GM21528 (cell line): ENCODE results near the gene CDIP1.

ENCODE experiments used
- ATAC-seq: cut with Tn5 transposase; IDR thresholded peaks from one replicate; pipeline ENCODE4 v1.9.1; 2021; ENCODE audit warnings: mild to moderate bottlenecking, moderate library complexity; ENCODE audit not compliant: unreplicated experiment, low FRiP score

Gene CDIP1

GRCh38 chr16:4544473-4544872 is 5.9 kb upstream of the CDIP1 start:
- no peak for ATAC-seq

DNA sequence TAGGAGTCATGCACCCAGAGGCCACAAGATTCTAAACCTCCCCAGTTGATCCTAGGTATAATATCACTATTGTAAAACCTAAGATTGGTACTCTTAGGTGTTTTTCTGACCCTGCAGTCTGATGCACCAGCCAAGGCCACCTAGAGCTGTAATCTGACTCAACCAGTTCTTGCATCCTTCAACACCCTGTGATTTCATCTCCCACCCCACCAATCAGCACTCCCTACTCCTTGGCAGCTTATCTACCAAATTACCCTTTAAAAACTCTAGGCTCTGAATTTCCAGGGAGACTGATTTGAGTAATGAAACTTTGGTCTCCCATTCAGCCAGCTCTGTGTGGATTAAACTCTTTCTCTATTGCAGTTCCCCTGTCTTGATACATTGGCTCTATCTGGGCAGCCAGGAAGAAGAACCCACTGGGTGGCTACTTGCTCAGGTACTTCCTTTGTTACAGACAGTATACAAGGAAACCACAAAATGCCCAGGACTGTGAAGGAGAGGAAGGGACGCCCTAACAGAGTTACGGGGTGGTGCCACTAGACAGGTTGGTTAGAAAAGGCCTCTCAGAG is 1.2 kb upstream of the CDIP1 start:
- no peak for ATAC-seq

DNA sequence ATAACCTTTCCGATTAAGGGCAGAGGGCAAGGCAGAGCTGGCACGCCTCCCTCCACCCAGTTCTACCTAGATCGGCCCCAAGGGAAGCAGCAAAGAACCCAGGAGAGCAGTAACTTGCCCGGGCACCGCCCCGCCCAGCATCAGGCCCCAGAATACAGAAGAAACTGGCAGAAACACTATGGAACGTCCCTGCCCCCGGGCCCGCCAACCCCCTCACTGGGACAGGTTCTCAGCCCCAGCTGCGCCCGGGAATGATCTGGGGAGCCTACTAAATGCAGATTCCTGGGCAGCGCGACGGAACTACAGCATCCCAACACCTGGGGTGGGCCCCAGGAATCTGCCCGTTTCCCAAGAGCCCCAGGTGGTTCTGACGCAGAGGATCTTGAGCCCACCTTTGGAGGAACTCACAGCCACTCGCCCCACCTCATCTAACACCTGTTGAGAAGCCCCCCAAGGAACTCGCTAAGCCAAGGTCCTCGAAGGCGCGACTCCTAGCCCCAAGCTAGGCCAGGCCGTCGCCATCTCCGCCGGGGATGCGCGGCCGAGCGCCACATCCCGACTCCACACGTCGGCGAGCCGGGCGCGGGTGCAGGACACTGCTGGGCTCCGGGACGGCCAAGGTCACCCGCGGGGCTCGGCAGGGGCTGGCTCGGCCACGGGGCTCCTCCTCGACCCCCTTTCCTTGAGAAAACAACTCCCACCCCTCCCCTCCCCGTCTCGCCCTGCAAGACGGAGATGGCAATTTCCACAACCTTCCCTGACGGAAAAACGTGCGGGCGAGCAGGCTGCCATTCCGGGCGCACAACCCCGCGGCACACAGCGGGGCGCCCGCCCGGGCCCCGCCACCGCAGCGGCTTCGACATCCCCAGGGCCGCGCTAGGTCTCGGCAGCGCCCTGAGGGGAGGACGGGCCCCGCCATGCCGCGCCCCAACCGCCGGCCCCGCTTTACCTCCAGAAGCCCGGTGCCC is 913 bp downstream of the CDIP1 start:
- peak; percentile 36 for ATAC-seq

DNA sequence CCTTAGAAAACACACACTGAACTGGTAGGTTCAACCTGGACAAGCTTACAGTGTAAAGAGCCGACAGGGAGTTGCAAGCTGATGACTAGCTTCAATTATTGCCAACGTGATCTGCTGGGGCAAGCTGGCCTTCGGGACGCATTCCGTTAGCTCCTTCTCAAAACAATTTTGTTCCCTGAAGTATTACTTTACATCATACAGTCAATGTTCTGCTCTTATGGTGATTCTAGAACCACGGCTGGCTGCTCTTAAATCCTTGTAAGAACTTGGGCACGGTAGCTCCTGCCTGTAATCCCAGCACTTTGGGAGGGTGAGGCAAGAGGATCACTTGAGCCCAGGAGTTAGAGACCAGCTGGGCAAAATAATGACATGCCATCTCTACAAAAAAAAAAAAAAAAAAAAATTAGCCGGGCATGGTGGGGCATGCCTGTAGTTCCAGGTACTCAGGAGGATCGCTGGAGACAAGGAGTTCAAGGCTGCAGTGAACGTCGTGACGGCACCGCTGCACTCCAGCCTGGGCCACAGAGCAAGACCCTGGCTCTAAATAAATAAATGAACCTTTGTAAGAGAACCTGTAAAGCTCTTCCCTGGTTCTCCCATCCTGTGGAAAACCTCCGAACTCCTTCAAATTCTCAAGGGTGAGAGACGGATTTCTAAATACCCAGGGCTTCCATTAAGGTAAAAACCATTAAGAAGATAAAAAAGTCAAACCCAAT is 2.0 kb downstream of the CDIP1 start:
- ATAC-seq, result no peak

DNA sequence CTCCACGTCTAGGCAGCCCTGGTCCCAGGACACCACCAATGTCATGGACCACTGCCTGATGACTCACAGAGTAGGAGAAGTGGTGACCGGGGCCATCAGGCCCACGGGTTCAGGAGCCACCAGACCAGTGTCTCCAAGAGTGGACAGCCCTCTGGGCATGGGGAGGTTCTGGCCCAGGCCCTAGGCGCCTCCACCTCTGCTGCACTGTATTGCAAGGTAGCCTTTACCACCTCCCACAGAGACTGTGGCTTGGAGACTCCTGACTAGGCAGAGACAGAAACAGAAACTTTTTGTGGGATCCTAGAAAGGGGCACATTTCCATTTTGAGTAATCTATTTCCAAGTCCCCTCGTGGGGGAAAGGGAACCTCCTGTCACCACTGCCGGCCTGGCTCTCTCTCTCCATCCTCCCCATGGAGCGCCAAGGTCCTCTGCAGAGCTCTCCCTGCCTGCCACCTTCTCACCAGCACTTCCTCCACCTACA is 2.9 kb downstream of the CDIP1 start:
- ATAC-seq, result no peak

DNA sequence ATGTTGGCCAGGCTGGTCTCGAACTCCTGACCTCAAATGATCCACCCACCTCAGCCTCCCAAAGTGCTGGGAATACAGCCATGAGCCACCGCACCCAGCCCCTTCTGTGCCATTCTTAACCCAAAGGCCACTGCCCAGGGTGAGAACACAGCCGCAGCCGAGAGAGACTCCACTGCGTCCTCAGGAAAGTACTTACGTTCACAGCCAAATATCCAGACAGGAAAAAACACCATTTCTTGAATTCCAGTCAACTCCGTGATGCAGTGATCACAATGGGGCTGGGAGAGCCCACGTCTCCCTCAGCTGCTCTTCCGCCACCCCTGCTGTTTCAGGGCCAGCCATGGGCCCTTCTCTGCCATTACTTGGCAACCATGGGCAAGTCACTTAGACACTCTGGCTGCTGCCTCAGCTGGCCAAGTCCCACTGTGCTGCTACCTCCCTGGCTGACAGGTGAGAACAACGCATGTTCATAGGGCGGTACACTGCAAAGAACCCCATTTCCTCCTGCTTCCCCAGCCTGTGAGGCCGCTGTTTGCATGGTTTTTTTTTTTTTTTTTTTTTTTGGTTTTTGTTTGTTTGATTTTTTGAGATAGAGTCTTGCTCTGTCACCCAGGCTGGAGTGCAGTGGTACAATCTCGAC is 4.3 kb downstream of the CDIP1 start:
- ATAC-seq, result no peak

DNA sequence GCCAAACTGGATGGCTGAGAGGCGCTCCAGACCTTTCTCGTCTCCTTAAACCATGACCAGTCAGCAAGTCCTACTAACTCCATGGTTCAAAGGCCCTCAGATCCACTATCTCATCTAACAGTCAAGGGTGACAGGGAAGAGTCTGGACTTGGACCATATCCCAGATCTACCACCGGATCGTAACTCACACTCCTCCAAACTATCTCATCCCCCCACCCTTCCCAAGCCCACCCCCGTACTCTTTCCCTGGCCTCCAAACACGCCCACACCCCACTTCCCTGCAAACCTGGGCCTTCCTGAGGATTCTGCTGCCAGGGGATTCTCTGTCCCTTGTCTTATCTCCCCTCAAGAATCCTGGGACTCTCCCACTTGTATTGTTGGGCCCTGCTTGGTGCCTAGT is 5.1 kb downstream of the CDIP1 start:
- no peak for ATAC-seq

DNA sequence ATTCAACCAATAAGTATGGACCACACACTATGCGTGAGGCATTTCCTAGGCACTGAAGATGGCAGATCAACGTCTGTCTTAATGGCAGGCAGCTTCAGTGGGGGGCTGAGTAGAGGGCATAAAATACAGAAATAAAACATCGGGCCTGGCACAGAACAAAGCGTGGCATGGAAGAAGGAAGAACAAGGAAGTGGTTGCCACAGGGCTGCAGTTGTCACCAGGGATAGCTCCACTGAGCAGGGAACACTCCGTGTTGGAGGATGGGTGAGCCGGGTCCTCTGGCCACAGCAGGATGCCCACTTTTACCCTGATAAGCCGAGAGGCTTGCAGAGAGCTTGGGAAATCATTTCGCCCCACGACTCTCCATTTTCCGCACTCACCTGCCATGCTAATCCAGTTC is 6.3 kb downstream of the CDIP1 start:
- ATAC-seq, result no peak

- ATAC-seq, result no peak
These were observed 6.8 kb downstream of the CDIP1 start for GRCh38 chr16:4531811-4532210.

GRCh38 chr16:4529085-4530060 is 9.2 kb downstream of the CDIP1 start:
- ATAC-seq, result no peak

DNA sequence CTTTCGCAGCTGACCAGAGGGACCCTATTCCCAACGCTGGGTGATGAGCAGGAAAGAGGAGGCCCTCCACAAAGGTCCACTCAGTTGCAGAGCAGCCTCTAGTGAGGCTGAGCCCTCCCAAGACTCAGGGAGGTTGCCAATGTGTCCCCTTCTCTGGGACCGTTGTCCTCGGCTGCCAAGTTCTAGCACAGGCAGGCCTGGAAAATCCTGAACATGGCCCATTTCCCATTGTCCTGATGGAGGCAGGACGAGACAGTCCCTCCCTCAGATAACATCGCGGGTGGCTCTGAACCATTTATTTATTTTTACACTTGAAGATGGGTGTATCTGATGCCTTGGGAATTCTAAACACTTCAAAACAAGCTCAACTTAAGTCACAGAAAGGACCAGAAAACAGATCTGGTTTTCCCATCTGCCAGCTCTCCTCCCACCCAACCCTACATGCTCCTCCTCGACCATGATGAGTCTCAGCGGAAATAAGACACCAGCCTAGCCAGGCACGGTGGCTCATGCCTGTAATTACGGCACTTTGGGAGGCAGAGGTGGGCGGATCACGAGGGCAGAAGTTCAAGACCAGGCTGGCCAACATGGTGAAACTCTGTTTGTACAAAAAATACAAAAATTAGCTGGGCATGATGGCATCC is 12.8 kb downstream of the CDIP1 start:
- no peak for ATAC-seq

DNA sequence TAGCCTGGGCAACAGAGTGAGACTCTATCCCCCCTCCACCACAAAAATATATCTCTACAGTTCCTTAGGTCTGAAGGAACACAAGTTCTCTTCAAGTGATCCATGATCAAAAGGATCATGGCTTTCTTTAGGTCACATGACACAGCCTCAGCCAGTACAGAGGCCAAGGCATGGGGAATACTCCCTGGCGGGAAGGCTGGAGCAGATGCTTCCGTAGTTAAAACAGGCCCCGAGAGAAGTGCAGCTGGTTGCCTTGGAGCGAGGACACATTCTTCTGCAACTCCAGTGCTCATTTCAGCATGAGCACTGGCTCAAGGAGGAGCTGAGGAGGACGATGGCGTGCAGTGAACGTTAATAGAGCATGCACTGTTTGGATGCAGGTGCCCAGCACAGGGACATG is 13.5 kb downstream of the CDIP1 start:
- no peak for ATAC-seq

DNA sequence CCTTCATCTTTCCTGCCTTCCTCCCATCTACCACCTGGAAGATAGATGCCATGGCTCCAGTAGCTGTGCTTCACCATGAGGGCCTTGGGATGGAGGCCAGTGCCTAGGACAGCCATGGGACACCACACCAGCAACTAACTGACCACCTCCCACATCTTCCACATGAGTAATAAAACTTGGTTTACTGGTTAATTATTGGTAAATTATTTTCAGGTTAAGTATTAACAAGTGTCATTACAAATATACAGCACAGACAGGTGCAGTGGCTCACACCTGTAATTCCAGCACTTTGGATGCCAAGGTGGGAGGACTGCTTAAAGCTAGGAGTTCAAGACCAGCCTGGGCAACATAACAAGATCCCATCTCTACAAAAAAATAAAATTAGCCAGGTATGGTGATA is 14.0 kb downstream of the CDIP1 start:
- ATAC-seq, result no peak

GRCh38 chr16:4523686-4524085 is 14.9 kb downstream of the CDIP1 start:
- no peak for ATAC-seq

GRCh38 chr16:4522051-4522581 is 16.5 kb downstream of the CDIP1 start:
- ATAC-seq, result no peak

GRCh38 chr16:4520913-4521312 is 17.7 kb downstream of the CDIP1 start:
- no peak for ATAC-seq

- no peak for ATAC-seq
These were observed 19.1 kb downstream of the CDIP1 start for GRCh38 chr16:4519274-4520058.
